CMK (cell line): ENCODE measurements around the gene SLC23A3.

Experiments
- DNase-seq: peaks from one replicate; pipeline ENCODE4 v3.0.0-alpha.2; 2010; ENCODE audit warnings: low read depth

Gene SLC23A3

GRCh38 chr2:219175928-219176817, 6.3 kb upstream of the SLC23A3 start:
- no peak for DNase-seq

DNA sequence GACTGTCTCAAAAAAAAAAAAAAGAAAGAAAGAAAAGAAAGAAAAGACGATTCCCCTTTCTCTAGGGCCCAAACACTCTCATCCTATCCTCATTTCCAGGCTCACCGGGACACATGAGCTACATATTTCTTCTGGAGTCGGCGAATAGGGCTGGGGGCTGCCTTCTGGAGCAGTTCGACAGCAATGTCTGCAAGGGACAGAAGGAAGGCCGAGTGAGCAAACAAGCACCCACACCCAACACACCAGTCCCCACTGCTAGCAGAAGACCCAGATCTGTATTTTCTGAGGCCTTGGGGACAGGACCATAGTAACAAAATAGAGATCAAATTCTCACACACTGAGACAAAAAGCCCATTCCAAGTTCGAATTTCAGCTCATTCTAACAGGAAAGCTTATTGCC, 5.7 kb upstream of the SLC23A3 start:
- DNase-seq: no peak

DNA sequence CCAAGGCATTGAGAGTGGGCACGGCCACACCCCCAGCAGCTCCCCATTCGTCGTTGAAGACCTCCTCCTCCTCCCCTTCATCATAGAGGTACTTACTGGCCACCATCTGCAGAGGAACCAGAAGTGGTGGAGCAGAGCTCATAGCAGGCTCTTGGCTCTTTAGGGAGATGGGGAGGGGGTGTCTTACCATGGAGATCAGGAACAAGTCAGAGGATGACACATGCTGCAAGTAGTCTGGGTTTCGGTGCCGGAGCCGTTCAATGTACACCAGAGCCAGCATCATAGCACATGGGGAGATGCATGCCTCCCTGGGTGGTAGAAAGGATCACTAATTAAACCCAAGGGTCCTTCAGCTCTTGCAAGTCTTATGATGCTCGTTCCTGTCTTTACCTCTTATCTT, 5.0 kb upstream of the SLC23A3 start:
- DNase-seq: no peak

DNA sequence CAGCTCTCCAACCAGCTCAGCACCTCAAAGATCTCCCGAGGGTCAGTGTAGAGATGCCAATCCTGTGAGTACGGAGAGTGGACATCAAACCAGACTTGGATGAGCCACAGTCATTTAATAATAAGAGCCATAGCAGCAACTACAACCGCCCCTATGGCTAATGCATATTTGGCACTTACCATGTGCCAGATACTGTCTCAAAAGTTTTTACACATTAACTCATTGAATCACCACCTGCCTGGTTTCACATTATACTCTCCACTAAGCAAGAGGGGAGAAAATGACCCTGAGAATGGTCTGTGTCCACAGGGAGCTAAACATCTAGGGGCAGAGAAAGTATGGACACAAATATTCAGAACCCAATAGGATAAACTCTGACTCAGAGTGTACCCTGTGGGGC, 4.3 kb upstream of the SLC23A3 start:
- DNase-seq: no peak

- DNase-seq: no peak
Measured at GRCh38 chr2:219173176-219173575, 3.3 kb upstream of the SLC23A3 start.

DNA sequence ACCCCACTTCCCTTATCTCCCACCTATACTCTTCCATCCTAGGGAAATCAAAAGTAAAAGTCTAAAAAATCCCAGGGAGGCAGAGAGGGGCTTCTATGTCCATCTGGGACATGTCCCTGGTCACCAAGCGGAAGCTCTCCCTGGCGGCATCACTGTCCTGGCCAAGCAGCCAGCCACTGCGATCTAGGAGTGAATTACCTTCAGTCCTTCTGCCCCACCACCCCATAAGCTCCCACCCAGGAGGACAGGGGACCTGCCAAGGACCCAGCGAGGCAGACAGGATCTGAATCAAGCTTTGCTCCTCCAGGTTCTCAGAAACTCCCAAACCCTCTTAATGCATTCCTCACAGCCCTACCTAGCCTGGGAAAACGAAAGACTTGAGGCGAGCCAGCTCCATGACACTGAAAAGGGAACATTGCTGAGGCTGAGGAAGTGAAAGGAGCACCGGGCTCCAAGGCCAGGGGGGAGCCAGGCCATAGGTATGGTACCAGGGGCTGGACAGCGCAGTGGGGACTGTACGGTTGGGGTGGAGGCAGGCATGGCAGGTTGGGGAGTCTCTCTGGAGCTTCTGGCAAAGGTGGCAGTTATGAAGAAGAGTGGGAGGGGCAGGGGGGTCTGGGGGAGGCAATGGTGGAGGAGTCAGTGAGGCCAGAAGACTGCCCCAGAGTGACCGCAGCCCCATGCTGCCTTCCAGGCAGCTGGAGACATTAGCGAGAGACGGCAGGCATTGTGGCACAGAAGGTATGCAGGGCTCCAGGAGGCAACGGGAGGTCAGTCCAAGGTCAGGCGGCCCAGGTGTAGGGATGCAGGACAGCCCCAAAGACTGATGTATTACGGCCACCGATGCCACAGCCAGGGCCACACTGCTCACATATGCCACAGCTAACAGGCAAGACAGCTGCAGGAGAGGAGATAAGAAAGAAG, 2.7 kb upstream of the SLC23A3 start:
- no peak for DNase-seq

- DNase-seq: no peak
Measured at GRCh38 chr2:219171231-219171651, 1.4 kb upstream of the SLC23A3 start.

- no peak for DNase-seq
Measured at GRCh38 chr2:219168932-219169331, 897 bp downstream of the SLC23A3 start.

DNA sequence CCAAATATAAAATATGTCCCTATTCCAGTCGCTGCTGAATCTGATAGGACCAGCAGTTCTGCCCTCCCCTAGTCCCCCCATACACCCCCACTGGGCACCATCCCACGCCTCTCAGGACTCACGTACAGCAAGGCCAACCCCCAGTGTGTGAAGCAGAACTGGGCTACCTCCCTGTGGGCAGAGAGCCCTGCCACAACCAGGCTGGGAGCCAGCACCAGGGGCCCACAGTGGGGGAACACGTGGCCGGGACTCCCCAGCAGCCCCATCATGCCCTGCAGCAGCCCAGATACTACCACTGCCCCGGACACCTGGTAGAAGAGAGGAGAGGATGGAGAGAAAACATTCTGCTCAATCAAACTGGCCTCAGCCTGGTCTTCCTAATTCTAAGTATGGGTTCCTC, 1.3 kb downstream of the SLC23A3 start:
- DNase-seq: no peak

DNA sequence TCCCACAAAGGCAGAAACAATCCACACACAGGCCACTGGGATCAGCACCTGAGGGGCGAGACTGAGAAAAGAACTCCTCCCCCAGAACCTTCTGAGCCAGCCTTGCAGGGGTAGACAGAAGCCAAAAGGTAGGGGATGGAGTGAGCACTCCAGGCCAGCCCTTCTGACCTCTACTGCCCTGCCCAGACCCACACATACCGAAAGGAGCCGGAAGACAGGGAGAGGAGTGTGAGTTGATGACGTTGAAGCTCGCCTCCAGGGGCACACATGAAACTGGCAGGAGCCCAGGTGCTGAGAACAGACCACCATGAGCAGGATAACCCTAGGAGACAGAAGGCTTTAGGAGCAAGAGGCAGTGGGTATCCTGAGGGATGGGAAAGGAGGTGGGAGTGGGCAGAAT, 1.8 kb downstream of the SLC23A3 start:
- no peak for DNase-seq

DNA sequence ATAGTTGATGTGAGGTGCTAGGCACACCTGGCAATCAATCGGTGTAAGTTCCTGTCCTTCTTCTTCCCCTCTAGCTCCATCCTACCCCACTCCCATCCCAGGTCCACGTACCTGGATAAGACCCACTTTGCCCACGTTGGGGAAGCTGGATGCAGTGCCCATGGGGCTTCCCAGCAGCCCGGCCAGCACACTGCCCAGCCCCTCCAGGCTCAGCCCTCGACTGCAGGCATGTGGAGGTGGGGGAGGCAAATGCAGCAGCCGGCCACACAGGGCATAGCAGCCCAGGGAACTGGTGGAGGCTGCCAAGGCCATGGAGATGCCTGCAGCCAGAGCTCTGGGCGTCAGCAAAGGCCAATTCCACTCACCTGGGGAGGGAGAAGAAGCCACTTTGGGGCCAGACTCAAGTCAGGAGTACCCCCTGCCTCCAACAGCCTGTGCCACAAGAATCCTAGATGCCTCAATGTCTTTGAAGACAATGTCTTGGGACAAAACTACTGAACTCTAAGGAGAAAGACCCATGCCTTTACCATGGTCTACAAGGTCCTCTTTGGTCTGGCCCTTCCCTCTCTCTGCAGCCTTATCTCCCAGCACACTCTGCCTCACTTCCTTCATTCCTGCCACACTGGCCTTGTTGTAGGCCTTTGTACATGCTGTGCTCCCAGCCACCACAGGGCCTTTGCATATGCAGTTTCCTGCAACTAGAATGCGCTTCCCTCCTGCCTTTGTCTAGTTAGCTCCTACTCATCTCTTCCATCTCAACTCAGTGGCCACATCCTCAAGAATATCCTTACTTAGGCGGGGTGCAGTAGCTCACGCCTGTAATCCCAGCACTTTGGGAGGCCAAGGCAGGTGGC, 4.5 kb downstream of the SLC23A3 start:
- DNase-seq: no peak

- DNase-seq: no peak
Measured at GRCh38 chr2:219163156-219163555, 6.7 kb downstream of the SLC23A3 start.

DNA sequence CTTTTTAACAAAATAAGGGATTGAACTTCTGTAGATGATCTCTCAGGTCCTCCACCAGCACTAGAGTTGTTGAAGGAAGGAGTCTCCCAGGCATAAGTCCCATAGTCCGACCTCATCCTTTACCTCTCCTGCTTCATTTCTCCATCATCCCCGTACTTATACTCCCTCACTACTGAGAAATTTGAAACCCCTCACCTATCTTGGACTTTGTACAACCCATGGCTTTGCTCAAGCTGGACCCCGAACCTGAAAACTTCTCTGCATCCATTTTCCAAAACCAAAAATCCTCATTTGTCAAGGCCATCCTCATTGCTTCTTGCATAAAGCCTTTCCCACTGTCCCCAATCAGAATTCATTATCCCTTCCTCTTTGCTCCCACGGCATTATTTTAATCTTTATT, 8.7 kb downstream of the SLC23A3 start:
- no peak for DNase-seq

DNA sequence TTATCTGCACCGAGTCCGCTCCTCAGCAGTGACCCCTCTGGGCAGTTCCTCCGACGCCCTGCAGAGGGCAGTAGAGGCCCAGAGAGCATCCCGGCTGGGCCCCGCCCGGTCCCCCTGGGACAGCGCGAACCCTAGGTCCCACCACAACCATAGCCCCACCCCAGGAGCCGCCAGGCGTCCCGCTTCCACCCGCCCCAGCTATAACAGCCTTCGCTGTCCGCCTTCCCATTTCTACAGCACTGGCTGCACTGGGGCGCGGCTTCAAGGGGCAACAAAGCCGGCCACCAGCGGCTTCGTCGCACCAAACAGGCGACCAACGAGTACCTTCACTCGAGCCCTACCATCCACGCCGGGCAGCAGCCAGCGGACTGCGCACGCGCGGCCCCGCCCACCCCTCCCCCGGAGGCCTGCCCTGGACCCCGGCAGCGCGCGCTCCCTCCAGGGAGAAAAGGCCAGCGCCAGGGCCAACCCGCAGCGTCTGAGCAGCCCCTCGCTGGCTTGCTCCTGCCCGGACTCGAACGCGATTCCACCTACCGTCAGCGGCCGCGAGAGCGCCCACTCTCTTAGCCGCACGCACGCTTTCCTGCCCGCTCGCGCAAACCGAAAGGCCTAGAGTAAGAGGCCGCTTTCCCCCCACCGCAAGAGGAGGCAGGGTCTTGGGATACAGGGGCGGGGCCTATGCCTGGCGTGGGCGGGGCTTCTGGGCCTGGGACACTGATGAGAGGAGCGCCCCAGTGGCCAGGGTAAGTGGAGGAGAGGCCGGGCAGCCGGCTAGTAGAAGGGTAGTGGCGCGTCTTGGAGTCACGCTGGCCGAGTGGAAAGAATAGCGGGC, 9.4 kb downstream of the SLC23A3 start, which contains the start of gene NHEJ1:
Gene NHEJ1 (minus strand): TSS at position 630 of the 832 bp plus-strand sequence. CDS start 2,453 bp downstream, outside the sequence.
- peak; percentile 88 for DNase-seq

DNA sequence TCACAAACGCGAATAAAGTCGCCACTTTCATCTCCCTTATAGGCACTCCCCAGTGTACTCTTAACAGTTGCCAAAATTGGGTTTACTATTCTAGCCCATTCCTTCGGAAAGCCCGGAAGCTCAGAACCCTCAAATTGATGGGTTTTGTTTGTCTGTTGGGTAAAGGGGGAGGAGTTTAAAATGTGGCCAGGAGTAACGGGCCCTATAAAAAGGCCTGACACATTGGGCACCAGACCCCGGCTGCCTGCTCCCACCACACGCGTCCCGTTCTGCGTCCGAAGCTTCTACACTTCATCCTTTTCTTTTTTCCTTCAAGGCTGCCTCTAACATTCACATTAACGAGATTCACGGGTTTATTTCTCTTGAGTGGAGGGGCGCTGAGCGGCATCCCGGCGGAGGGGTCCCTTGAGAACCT, 10.1 kb downstream of the SLC23A3 start:
- no peak for DNase-seq

- DNase-seq: no peak
Measured at GRCh38 chr2:219158586-219158985, 11.2 kb downstream of the SLC23A3 start.

- no peak for DNase-seq
Measured at GRCh38 chr2:219158025-219158424, 11.8 kb downstream of the SLC23A3 start.

GRCh38 chr2:219157396-219157795, 12.4 kb downstream of the SLC23A3 start:
- DNase-seq: no peak

DNA sequence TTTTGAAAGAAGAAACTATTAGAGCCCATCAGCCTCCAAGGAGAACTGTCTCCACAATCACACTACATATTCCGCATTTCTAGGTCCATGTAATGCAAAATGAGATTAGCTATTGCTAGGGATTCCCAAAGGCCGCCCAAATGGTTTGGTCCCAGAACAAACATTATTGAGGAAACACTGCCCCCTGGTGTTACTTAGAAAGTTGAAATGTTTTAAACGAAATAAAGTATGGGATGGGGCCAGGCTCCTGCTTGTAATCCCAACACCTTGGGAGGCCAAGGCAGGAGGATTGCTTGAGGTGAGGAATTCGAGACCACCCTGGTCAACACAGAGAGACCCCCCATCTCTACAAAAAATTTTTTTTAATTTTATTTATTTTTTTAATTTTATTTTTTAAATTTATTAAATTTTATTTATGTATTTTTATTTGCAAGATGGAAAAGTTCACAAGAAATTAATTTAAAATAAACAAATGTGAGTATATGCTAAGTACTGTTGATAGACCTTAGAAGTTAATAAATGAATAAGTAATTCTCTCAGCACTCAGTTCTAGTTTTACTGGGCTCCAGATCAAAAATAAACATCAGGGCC, 14.7 kb downstream of the SLC23A3 start:
- DNase-seq: no peak

DNA sequence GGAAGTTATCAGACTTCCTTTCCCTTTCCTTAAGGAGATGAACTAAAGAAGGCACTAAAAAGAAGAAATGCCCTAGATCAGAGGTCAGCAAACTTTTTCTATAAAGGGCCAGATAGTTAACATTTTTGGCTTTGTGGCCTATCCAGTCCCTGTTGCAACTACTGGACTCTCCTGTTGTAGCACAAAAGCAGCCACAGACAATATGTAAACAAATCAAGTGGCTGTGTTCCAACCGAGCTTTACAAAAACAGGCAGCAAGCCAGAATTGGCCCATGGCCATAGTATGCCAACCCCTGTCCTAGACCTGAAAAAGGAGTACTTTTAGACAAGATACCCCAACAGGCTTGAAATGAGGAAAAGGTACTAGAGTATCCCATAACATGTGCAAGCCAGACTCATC, 20.2 kb downstream of the SLC23A3 start:
- DNase-seq: no peak

- DNase-seq: no peak
Measured at GRCh38 chr2:219142329-219142728, 27.5 kb downstream of the SLC23A3 start.
